ENCODE data around the gene LARGE1.
"Not testable (repeated sequence)": the region's sequence is repeated elsewhere in the genome, so short reads cannot be mapped to it uniquely, and the experiment has no call there.

LARGE1 gene

DNA sequence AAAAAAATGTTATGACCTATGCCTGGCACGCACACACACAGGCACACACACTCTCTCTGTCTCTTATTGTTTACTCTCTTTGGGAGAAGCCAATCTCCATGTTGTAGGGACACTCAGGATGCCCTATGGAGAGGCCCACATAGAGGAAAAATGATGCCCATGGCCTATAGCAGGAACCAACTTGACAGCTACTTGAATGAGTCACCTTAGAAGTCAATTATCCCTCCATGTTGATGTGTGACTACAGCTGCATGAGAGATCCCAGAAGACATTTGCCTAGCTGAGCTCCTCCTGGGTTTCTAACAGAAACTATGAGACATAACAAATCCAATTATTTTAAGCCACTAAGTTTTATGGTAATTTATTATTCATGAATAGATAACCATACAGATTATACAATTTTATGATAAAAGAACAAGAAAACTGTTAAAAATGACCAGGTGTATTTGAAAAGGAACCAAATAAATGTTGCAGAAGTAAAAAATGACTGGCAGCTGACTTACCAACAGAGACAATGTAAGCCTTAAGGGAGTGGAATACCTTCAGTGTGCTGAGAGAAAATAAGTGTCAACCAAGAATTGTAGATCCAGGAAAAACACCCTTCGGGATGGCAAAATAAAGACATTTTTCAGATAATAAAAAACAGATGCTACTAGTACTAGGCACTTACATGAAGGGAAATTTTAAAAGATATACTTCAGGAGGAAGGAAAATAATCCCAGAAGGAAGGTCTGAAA is 458.4 kb downstream of the LARGE1 start:
- no peak for DNase-seq

DNA sequence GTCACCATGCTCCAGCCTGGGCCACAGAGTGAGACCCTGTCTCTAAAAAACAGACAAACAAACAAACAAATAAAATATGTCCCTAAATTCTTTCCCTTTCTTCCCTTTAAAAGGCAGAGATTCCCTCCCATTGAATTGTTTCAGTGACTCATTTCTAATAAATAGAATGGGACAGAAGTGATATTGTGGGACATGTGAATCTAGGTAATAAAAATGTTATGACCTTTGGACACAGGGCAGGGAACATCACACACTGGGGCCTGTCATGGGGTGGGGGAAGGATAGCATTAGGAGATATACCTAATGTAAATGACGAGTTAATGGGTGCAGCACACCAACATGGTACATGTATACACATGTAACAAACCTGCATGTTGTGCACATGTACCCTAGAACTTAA is 459.0 kb downstream of the LARGE1 start:
- DNase-seq = not testable (repeated sequence)

DNA sequence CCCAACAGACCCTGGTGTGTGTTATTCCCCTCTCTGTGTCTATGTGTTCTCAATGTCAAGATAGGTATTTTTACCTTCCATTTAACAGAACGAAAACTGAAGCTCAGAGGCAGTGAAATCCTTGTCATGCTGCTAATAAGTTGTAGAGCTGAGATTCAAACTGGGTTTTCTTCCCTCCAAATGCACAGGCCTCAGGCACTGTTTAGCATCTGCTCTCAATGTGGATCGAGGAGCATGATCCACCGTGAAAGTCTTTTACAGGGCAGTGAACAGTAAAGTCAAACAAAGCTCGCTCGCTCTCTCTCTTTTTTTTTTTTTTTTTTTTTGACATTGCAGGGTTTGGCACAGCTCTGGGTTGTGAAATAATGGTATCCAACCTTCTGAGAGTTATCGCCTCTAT is 461.1 kb downstream of the LARGE1 start:
- no peak for DNase-seq

DNA sequence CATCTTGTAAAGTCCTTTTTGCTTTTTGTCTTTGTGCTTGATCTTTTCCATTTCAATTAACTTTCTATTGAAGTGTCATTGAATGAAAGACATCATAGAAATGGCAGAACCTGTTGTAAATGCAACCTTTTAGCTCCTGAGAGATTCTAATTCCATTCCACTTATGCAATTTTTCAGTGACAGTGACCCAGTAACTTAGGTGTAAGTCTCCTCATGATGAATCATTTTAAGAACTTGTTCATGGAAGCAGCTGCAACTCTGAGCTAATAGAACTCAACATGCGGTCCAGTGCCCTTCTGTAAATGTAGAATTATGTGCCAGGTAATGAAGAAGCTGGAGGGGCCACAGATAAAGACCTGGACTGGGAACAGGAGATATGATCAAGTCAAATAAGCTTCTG is 463.8 kb downstream of the LARGE1 start:
- DNase-seq = no peak

DNA sequence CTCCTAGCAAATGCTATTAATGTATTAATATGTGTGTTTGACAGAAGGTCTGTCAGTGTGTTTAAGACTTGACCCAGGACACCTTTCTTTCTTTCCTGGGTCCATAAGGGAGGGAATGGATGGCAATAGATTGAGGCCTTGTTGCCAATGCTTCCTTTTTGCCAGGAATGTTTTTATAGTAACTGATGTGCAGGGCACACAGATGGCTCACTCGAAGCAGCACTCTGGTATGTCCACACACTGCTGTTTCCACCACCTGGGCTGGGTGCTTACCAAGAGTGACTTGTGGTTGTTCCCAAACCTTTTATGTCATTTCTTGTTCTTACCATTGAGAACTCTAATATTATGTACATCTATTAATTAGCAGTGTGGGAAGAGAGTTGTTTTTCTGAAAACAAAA is 465.2 kb downstream of the LARGE1 start:
- no peak for DNase-seq

DNA sequence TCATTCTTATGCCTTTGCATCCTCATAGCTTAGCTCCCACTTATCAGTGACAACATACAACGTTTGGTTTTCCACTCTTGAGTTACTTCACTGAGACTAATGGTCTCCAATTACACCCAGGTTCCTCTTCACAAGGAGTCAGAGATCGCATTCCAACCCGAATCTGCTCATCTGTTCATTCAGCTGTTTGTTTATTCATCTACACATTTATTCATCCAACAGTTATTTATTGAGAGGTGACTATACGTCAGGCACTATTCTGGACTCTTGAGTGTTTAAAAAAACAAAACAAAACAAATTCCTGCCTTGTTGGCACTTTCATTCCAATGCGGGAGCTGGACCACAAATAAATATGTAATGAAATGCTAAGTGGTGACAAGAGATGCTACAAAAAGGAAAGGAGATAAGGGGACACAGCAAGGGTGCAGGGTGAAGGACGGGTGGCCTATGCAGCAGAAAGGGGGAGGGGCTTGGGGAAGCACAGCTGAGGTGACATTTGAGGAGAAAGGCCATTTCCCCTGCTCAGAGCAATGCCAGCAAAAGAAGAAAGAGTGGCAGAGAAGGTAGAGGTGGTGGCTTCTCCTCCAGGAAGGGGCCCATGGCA is 468.3 kb downstream of the LARGE1 start:
- no peak for DNase-seq

DNA sequence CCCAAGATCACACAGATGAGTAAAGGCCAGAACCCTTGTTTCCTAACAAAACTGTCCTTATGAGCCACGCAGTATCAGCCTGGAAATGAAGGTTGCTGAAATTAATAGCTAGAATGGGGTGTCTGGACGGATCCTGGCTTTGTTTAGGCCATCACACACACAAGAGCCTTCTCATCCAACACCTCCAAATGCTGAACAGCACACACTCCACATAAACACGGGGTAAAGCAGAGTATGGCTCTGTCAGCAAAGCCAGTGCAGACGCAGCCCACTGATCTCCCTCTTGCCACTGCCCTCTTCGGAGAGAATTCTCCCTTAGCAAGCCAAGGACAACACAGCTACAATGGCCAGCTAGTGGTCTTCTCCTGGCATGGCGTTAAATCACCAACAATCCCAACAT is 469.5 kb downstream of the LARGE1 start:
- DNase-seq = no peak

DNA sequence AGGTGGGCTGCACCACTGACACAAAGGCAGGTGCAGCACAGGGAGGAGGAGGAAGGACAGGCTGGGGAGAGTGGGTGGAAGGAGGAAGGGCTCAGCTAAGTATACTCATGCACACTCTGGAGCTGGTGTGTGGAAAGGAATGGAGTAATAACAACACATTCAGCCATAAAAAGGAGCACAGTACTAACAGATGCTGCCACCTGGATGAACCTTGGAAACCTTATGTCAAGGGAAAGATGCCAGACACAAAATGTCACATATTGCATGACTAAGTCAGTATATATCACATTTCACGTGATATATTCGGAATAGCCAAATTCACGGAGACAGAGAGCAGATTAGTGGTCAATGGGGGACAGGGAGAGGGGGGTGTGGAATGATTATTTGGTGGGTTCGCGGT is 472.5 kb downstream of the LARGE1 start:
- DNase-seq = no peak

DNA sequence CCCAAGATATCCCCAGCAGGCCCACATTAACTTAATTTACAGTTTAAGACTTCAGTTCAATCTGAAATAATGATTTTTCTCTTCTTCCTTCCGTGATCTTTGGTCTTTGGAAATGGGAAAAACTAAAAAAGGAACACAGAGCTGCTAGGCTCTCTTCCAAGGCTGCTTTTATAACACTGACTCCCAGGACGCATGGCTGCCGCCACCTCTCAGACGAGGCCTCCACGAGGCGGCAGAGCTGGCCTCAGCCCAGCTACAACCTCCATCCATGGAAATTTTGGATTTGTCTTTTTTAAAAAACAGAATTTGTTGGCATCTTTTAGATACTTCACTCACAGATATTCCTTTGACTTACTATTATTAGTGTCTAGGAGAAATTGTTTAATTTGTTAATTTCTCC is 476.6 kb downstream of the LARGE1 start:
- DNase-seq = no peak

DNA sequence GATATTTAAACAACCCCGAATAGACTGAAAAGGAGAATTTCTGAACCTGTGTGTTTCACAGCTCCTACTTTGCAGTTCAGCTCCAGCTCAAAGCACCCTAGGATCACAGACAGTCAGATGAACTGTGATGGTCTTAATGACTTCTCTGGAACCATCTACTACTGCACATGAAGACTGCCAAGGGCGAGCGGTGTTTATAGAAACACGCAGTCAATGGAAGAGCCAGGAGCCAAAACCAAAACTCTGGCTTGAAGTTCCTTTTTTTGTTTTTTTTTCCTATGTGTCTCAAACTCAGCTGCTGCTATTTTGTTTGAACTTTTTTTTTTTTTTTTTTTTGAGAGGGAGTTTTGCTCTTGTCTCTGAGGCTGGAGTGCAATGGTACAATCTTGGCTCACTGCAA is 479.5 kb downstream of the LARGE1 start:
- no peak for DNase-seq

DNA sequence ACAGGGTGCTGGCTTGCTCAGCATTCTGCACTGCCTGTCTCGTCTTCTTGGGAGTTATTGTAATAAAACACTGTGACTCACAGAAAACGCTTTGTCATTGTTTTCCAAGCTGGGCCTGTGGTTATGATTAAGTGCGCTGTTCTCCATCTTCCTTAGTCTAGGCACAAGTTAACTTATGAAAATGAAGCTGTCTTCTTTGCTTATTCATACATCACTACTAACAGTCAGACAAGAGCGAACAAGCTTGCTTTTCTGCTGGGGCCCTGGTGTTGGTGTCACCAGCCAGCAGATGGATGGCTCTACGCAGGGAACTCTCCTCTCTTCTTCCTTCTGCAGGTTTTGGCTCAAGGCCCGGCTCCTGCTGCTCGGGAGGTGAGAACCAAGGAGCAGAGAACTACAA is 482.0 kb downstream of the LARGE1 start:
- no peak for DNase-seq

DNA sequence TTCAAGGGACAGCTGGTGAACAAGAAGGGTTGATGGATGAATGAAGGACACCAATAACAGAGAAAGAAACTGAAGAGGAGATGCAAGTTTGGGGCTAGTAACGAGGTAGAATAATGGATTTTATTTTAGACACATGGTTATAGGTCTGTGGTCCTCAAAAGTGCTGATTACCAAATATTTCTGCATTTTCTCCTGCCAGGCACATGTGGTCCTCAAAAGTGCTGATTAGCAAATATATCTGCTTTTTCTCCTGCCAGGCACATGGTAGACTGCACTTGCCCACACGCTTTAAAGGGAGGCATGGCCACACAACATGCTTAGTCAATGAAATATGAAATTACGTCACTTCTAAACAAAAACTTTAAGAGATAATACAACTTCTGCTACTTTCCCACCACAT is 489.0 kb downstream of the LARGE1 start:
- no peak for DNase-seq

DNA sequence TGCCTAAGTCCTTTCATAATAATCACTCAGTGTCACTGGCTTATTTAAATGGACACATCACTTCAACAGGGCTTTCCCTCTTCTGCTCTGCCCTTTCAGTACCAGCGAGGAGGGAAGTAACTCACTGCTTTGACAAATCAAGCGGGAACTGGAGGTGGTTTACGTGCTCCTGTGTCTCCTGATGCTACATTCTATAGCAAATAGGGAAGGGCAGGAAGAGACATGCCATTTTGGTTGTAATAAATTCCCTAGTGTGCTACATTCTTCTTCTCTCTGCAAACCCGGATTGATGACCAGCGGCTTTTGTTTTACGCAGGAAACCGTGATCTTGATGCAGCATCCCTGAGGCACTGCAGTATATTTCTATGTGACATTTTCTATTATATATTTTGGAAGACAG is 491.0 kb downstream of the LARGE1 start:
- no peak for DNase-seq

DNA sequence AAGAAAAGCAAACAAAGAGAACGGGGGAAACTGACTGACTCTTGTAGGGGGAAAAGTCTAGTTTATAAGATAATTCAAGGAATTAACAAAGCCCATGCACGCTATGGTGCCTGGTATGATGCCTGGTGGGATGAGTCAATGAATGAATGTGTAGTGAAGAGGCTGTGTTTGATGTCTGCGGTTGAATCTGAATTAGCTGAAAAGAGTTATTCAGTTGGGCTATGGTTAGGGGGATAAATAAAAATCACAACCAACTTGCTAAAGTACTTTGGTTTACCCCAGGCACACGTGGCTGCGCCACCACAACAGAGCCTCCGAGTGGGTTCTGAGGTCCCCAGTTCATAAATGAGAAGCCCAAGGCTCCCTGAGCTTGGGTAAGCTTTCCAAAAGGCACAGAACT is 492.8 kb downstream of the LARGE1 start:
- no peak for DNase-seq

DNA sequence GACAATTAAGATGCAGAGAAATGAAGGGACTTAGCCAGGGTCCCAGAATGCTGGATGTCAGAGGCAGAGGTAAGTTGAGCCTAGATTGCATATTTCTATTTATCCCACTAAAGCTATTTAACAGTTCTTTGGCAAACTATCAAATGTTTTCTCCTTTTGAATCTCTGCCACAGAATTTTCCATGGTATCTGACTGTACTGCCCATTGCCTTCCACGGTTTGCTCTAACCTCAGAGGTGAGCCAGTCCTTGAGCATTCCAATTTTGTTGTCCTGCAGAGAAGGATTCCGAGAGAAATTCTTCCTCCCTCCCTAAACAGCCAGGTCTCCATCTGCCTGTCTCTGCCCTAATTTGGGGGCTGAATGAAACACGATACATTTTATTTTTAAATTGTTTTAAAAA is 493.8 kb downstream of the LARGE1 start:
- DNase-seq = no peak

DNA sequence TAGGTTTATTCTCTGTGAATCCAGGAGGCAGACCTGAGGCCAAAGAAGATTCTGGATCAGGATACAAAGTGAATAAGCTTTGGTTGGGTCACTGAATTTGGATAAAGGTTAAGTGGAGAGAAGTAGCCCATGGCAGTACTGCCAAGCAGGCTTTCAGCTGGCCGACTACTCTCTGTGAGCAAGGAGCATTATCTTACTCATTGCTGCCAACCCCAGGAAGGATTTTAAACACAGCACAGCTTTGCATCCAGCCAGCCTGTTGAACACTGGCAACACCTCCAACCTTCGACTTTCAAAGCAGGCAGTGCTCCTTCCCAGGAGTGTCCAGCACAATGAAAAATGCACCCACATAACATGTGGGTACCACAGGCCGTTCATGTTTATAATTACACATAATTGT is 498.4 kb downstream of the LARGE1 start:
- DNase-seq = no peak

DNA sequence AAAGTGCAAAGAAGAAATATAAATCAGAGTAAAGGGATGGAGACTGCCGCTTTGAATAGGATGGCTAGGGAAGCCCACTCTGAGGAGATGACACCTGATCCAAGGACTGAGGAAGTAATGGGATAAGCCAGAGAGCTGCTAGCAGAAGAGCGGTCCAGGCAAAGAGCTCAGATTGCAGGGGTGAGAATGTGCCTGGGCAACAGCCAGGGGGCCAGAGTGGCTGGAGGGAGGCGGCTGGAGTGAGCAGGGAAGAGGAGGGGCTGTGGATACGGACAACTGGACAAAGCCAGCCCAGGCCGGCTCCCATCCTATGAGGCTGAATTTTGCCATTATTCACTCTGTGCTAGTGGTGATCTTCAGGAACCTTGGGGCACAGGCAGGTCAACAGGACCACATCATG is 501.8 kb downstream of the LARGE1 start:
- DNase-seq = no peak

DNA sequence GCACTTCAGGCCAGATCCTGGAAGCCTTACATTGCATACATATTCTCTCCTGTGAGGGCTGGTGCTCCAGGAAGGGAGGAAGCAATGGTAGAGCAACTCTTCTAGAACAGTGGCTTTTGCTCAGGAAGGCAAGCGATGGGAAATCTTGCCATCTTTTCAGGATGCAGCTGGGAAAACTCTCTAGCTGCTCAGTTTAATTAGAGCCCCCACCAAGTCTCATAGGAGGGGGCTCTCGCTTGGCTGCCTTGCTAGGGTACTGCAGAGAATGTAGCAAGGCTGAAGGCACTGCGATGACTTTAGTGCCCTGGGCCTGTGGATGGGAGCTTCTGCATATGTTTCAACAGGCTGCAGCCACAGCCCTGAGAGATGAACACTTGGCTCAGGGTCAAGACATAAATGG is 504.9 kb downstream of the LARGE1 start:
- DNase-seq = no peak

DNA sequence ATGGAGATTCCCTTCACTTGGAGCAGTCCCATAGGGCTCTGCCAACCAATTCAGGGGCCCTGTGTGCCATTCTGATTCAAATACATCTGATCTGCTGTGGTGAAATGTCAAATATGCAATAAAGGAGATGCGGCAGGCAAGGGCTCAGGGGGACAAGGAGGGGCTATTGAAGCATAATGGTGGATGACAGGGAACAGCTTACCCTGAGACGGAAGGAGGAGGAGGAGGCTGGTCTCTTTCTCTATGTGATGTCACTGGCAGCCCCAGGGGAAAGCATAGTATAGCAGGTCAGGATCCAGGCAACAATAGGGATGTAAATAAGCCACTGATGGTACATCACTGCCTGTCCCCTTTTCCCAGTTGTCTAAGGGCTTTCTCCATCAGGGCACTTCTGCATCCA is 511.2 kb downstream of the LARGE1 start:
- no peak for DNase-seq

DNA sequence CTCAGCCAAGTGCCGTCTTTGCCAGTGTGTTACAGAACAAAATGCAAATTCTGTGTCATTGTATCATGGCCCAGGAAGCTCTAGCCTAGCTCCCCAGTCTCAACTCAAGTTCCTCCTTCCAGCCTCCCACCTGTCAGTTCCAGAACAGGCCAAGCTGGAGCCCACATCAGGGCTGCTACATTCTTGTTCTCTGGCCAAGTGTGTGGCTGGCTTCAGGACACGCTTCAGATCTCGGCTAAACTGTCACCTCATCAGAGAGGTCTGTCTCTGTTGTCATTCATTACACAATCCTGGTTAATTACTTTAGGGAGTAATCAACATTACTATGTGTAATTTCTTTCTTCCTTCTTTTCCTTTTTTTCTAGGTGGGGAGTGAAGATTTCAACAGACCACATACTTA is 515.1 kb downstream of the LARGE1 start:
- DNase-seq = no peak

DNA sequence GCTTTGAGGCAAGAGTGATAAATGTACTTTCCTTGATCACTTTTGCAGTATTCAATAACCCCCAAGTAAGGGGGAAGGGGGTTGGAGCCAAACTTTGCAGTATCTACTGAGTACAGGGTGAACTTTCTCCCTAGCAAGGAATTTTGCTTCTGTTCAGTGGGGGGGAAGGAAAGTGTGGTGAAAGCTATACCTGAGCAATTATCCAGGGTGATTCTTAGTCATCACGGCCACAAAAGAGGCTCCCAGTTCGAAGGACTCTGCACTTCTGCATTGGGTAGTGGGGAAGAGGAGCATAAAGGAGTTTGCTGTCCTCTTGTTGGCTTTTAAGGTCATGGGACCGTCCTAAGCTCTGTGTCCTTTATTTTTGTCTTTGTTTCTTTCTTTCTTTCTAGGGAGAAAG is 515.6 kb downstream of the LARGE1 start:
- no peak for DNase-seq

DNA sequence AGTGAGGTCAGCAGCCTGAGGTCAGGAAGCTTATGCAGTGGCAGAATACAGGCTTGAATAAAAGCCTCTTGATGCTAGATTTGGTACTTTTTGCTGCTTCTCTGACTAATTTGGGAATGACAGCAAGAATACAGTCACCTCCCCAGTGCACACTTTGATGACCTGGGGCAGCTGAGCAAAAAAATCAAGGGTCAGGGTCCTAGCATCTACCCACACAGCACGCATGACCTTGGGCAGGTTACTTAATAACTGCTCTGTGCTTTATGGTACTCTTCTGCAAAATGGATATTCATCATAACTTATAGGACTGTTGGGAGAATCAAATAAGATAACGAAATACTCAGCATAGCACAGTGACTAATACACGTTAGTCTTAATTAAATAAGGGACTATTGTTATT is 518.0 kb downstream of the LARGE1 start:
- no peak for DNase-seq

DNA sequence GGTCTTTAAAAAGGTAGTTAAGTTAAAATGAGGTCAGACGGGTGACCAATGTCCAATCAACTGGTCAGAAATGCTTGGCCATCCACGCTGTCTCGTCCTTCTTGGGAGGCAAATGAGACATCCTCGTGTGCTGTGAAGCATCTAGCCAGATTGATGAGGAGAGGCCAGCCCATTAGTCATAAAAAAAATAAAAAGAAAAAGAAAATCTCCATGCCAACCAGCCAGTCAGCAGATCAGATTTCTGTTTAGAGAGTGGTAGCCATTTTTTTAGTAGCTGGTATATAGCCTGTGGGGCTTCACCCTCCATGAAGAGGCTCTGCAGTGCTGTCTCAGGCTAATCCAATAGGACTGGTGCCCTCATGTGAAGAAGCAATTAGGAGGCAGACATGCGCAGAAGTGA is 519.0 kb downstream of the LARGE1 start:
- DNase-seq = no peak

DNA sequence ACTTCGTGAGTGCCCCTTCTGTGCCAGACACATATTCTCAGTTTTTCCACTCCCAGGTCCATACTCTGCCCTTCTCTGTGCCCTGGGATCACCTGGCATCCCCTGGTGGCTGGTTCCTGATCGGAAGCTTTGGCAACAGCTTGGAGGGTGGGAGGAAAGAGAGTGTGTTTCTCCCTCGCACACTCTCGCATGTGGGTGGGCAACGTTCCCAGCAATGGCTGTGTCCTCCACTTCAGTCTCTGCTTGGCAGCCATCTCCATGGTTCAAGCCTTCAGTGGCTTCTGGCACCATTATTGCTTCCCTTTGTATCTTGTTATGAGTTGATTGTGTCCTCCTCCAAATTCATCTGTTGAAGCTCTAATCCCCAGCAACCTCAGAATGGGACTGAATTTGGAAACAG is 519.4 kb downstream of the LARGE1 start:
- DNase-seq = no peak
